Endothelial cell of umbilical vein (primary cell): Measurements from ENCODE around the gene FBLIM1.

Source experiments
- CTCF ChIP-seq, 2 donors: IDR thresholded peaks; 1 replicate in 1 of 2; 2 replicates in 1 of 2; pipeline ENCODE4 v1.5.1; 2011; ENCODE audit warnings: low read length in 2 of 2, mild to moderate bottlenecking in 2 of 2, moderate library complexity in 2 of 2, control low read depth in 1 of 2, inconsistent platforms in 1 of 2, low read depth in 1 of 2; ENCODE audit not compliant: insufficient read depth in 1 of 2; ENCODE audit errors: extremely low read depth in 1 of 2
- EZH2 ChIP-seq: IDR thresholded peaks from 2 replicates; pipeline ENCODE4 v1.6.1; 2012; ENCODE audit warnings: borderline replicate concordance, low read depth, mild to moderate bottlenecking, moderate library complexity, low read length, inconsistent platforms; ENCODE audit not compliant: severe bottlenecking
- FOS ChIP-seq: IDR thresholded peaks from 2 replicates; pipeline ENCODE4 v1.6.1; 2011; ENCODE audit warnings: mild to moderate bottlenecking, low read length, moderate library complexity, borderline replicate concordance; ENCODE audit not compliant: insufficient read depth
- GATA2 ChIP-seq: IDR thresholded peaks from 2 replicates; pipeline ENCODE4 v1.7.0; 2011; ENCODE audit warnings: low read depth, mild to moderate bottlenecking, moderate library complexity, mixed read lengths, low read length; ENCODE audit not compliant: insufficient read length, insufficient read depth
- JUN ChIP-seq: IDR thresholded peaks from 2 replicates; pipeline ENCODE4 v1.6.1; 2011; ENCODE audit warnings: borderline replicate concordance, low read depth; ENCODE audit not compliant: insufficient read length, insufficient read depth
- MAX ChIP-seq: IDR thresholded peaks from 2 replicates; pipeline ENCODE4 v1.6.1; 2011; ENCODE audit not compliant: insufficient read depth, insufficient read length
- MYC ChIP-seq: IDR thresholded peaks from one replicate; pipeline ENCODE4 v1.6.1; 2011; ENCODE audit warnings: mild to moderate bottlenecking, low read depth, low read length
- POLR2A ChIP-seq: IDR thresholded peaks from 2 replicates; pipeline ENCODE4 v1.6.1; 2012; ENCODE audit warnings: low read depth, mild to moderate bottlenecking, control low read depth, low read length
- POLR2AphosphoS5 ChIP-seq: IDR thresholded peaks from 2 replicates; pipeline ENCODE4 v1.6.1; 2012; ENCODE audit warnings: low read depth, mild to moderate bottlenecking, control low read depth, low read length, moderate library complexity; ENCODE audit not compliant: insufficient read depth

- TF ChIP-seq EZH2 (no peak), CTCF (IDR thresholded peaks at IDR 0.05; ENCODE audit: extremely low read depth in 1 of 2, insufficient read depth in 1 of 2, low read depth in 1 of 2, low read length in 2 of 2) (no peak), MAX (no peak), POLR2AphosphoS5 (no peak), POLR2A (no peak), GATA2 (no peak), MYC (no peak), FOS (no peak), JUN (no peak)
These were observed 11.8 kb downstream of the FBLIM1 start for GRCh38 chr1:15770313-15770962.
